OCI-LY3 (cell line): ENCODE results near the gene NRXN3.

Experiments
- EZH2phosphoT487 ChIP-seq: fragments of 200-600 bp; shearing (Covaris generic); IDR thresholded peaks from 2 replicates; pipeline ENCODE4 v1.6.1; 2018; ENCODE audit warnings: antibody characterized with exemption, mixed run types, low read depth
- TF ChIP-seq, protein P1 (sequence below): fragments of 200-600, 300-600 bp; sonication (generic); IDR thresholded peaks from 2 replicates; pipeline ENCODE4 v1.5.1; 2014; ENCODE audit warnings: antibody characterized with exemption, low read length, low read depth

- TF ChIP-seq, protein P1, sequence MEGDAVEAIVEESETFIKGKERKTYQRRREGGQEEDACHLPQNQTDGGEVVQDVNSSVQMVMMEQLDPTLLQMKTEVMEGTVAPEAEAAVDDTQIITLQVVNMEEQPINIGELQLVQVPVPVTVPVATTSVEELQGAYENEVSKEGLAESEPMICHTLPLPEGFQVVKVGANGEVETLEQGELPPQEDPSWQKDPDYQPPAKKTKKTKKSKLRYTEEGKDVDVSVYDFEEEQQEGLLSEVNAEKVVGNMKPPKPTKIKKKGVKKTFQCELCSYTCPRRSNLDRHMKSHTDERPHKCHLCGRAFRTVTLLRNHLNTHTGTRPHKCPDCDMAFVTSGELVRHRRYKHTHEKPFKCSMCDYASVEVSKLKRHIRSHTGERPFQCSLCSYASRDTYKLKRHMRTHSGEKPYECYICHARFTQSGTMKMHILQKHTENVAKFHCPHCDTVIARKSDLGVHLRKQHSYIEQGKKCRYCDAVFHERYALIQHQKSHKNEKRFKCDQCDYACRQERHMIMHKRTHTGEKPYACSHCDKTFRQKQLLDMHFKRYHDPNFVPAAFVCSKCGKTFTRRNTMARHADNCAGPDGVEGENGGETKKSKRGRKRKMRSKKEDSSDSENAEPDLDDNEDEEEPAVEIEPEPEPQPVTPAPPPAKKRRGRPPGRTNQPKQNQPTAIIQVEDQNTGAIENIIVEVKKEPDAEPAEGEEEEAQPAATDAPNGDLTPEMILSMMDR: no peak
- no peak for TF ChIP-seq EZH2phosphoT487
These were observed 397.2 kb downstream of the NRXN3 start for GRCh38 chr14:78567343-78567742.
